HG03066 (cell line): ENCODE results near the gene TP53RK.

ENCODE experiments used
- ATAC-seq: cut with Tn5 transposase; IDR thresholded peaks from one replicate; pipeline ENCODE4 v1.9.1; 2021; ENCODE audit warnings: low read depth; ENCODE audit not compliant: unreplicated experiment

The TP53RK gene

GRCh38 chr20:46641424-46641823 is 47.8 kb downstream of the TP53RK start:
- no peak for ATAC-seq

GRCh38 chr20:46640536-46641311 is 48.5 kb downstream of the TP53RK start:
- no peak for ATAC-seq

- ATAC-seq: no peak
Observed at GRCh38 chr20:46640044-46640443, 49.2 kb downstream of the TP53RK start.

DNA sequence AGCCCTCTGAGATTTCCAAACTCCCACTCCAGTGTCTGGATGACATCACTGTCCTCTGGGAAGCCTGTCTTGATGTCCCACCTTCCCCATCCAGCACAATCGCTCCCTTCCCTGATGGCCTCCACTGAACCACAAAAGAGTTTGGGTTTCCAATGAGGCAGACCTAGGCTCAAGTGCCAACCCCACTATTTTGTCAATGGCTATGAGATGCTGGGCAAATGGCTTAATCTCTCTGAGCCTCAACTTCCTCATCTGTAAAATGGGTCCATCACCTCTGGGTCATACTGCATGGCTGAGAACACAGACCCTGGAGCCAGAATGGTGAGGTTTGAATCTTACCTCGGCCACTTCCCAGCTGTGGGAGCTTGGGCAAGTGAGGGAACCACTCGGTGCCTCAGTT is 49.7 kb downstream of the TP53RK start:
- no peak for ATAC-seq

- no peak for ATAC-seq
Observed at GRCh38 chr20:46638898-46639274, 50.4 kb downstream of the TP53RK start.

- ATAC-seq: no peak
Observed at GRCh38 chr20:46638134-46638897, 50.9 kb downstream of the TP53RK start.

- no peak for ATAC-seq
Observed at GRCh38 chr20:46637427-46638133, 51.7 kb downstream of the TP53RK start.

DNA sequence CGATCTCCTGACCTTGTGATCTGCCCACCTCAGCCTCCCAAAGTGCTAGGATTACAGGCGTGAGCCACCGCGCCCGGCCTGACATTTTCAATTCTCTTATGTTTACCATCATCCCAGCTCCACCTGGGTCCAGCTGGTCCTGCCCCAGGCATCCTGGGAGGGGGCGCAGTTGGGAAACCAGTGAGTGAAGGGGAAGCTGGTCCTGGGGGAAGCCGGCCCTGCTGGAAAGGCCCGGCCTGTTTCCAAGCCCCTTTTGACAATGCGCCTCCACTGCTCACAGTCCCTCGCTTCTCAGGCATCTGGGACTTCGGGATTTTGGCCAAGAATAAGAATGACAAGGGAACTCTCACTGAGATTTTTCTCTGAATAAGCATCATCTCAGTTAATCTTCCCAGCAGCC is 52.2 kb downstream of the TP53RK start:
- ATAC-seq: no peak

- ATAC-seq: no peak
Observed at GRCh38 chr20:46636514-46636913, 52.7 kb downstream of the TP53RK start.

DNA sequence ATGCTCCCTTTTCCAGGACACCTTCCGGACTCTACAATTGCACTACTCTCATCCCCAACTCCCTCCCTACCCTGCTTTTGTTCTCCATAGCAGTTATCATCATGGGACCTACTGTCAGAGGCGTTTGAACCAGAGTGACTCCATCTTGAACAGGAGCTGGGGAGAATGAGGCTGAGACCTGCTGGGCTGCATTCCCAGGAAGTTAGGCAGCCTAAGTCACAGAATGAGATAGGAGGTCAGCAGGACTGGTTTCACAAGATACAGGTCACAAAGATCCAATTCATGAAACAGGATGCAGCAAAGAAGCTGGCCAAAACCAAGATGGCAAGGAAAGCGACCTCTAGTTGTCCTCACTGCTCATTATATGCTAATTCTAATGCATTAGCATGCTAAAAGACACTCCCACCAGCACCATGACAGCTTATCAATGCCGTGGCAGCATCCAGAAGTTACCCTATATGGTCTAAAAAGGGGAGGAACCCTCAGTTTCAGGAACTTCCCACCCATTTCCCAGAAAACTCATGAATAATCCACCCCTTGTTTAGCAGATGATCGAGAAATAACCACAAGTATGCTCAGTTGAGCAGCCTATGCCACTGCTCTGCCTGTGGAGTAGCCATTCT is 53.6 kb downstream of the TP53RK start:
- no peak for ATAC-seq

- no peak for ATAC-seq
Observed at GRCh38 chr20:46634528-46634927, 54.7 kb downstream of the TP53RK start.
